Measurements from ENCODE around the gene DRC3. TPM values are rescaled to one million over a fixed set of nuclear protein-coding genes. Genes with fewer than 3 reads are reported as not detected.

DRC3 gene
- total and polyA plus RNA-seq, 8 donors = 2.1 to 19.3 (median 2.9) TPM

- Histone ChIP-seq H3K27ac (no peak overlapping the region), H3K27me3 (no peaks in the 10 kb centered on the region), H3K36me3 (no peaks in the 10 kb centered on the region), H3K9me3 (no peaks in the 10 kb centered on the region), H3K4me3 (no peak overlapping the region), H3K4me1 (peaks cover 0 to 45% (median 11%) of the 10 kb centered on the region in 3 donors)
- no peak for FAIRE-seq
- ATAC-seq = no peak
- intact Hi-C loops (cut with DNase I) = loop anchor here in 1 of 3 donors (10.0 kb wide), 1 partner anchor 357 kb away; the partner anchor contains the start of gene RAI1
- TF ChIP-seq, protein P1, sequence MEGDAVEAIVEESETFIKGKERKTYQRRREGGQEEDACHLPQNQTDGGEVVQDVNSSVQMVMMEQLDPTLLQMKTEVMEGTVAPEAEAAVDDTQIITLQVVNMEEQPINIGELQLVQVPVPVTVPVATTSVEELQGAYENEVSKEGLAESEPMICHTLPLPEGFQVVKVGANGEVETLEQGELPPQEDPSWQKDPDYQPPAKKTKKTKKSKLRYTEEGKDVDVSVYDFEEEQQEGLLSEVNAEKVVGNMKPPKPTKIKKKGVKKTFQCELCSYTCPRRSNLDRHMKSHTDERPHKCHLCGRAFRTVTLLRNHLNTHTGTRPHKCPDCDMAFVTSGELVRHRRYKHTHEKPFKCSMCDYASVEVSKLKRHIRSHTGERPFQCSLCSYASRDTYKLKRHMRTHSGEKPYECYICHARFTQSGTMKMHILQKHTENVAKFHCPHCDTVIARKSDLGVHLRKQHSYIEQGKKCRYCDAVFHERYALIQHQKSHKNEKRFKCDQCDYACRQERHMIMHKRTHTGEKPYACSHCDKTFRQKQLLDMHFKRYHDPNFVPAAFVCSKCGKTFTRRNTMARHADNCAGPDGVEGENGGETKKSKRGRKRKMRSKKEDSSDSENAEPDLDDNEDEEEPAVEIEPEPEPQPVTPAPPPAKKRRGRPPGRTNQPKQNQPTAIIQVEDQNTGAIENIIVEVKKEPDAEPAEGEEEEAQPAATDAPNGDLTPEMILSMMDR (IDR thresholded peaks at IDR 0.05) = no peak
- 36 to 44% methylated on average over 1 of the region's 1 CpG for WGBS, 2 donors
- DNase-seq = no peak
These were observed 69.1 kb downstream of the DRC3 start for GRCh38 chr17:18041776-18042175.

- DNase-seq (no peak), FAIRE-seq (no peak), ATAC-seq (no peak)
- intact Hi-C loops (cut with DNase I) = loop anchor here in 1 of 3 donors (10.0 kb wide), 1 partner anchor 358 kb away; the partner anchor contains the start of gene RAI1
- WGBS, 2 donors = 50% methylated on average over 8 of the region's 8 CpGs
- Histone ChIP-seq H3K4me1 (peaks cover 0 to 35% (median 11%) of the 10 kb centered on the region in 3 donors), H3K9me3 (no peaks in the 10 kb centered on the region), H3K27ac (no peak overlapping the region), H3K27me3 (no peaks in the 10 kb centered on the region), H3K36me3 (peaks cover 0 to 4% (median 0%) of the 10 kb centered on the region in 3 donors), H3K4me3 (no peak overlapping the region)
- TF ChIP-seq, protein P1 (IDR thresholded peaks at IDR 0.05) = no peak
These were observed 70.3 kb downstream of the DRC3 start for GRCh38 chr17:18042983-18043382.

- Histone ChIP-seq H3K4me1 (peaks cover 0 to 30% (median 11%) of the 10 kb centered on the region in 3 donors), H3K36me3 (peaks cover 0 to 4% (median 0%) of the 10 kb centered on the region in 3 donors), H3K27me3 (no peaks in the 10 kb centered on the region), H3K9me3 (no peaks in the 10 kb centered on the region), H3K27ac (no peak overlapping the region), H3K4me3 (no peak overlapping the region)
- DNase-seq (no peak), ATAC-seq (no peak), FAIRE-seq (no peak)
- TF ChIP-seq, protein P1 (IDR thresholded peaks at IDR 0.05) = no peak
- intact Hi-C loops (cut with DNase I) = loop anchor here in 1 of 3 donors (10.0 kb wide), 1 partner anchor 359 kb away; the partner anchor contains the start of gene RAI1
- 9 to 11% methylated on average over 1 of the region's 1 CpG for WGBS, 2 donors
These were observed 70.8 kb downstream of the DRC3 start for GRCh38 chr17:18043491-18043890.

GRCh38 chr17:18044609-18045008 is 71.9 kb downstream of the DRC3 start:
- peaks cover 0 to 30% (median 11%) of the 10 kb centered on the region in 3 donors for H3K4me1 ChIP-seq
- H3K27ac ChIP-seq = no peak overlapping the region
- TF ChIP-seq, protein P1 (IDR thresholded peaks at IDR 0.05) = no peak
- H3K36me3 ChIP-seq = peaks cover 0 to 4% (median 0%) of the 10 kb centered on the region in 3 donors
- DNase-seq (no peak), ATAC-seq (no peak), FAIRE-seq (no peak)
- no peak overlapping the region for H3K4me3 ChIP-seq
- H3K9me3 ChIP-seq = no peaks in the 10 kb centered on the region
- 74 to 78% methylated on average over 3 of the region's 3 CpGs for WGBS, 2 donors
- intact Hi-C loops (cut with DNase I) = loop anchor here in 1 of 3 donors (10.0 kb wide), 1 partner anchor 360 kb away; the partner anchor contains the start of gene RAI1
- H3K27me3 ChIP-seq = no peaks in the 10 kb centered on the region

DNA sequence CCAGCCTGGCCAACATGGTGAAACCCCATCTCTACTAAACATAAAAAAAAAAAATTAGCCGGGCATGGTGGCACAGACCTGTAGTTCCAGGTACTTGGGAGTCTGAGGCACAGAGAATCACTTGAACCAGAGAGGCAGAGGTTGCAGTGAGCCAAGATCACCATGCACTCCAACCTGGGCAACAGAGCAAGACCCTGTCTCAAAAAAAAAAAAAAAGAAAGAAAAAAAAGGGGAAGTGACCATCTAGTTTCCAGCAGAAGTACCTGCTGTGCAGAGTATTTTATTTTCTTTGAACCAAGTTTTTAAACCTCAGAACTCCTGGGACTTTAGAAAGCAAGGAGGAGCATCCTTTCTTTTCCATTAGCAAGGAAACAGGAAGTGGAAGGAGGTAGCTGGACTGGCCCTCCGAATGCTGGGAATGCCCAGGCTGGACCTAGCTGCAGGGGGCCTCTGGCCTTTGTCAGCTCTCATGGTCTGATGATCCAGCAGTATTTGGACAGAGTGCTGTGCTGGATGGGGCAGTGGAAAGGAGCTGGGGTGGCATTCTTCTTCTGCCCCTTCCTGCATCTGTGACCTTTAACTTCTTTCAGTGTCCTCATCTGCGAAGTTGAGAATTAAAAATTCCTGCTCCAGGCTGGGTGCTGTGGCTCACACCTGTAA is 73.2 kb downstream of the DRC3 start:
- Histone ChIP-seq H3K27ac (no peak overlapping the region), H3K27me3 (no peaks in the 10 kb centered on the region), H3K4me3 (no peak overlapping the region), H3K4me1 (peaks cover 0 to 22% (median 5%) of the 10 kb centered on the region in 3 donors), H3K9me3 (no peaks in the 10 kb centered on the region), H3K36me3 (peaks cover 0 to 4% (median 0%) of the 10 kb centered on the region in 3 donors)
- intact Hi-C loops (cut with DNase I) = loop anchor here in 1 of 3 donors (10.0 kb wide), 1 partner anchor 361 kb away; the partner anchor contains the start of gene RAI1
- no peak for FAIRE-seq
- no peak for ATAC-seq
- no peak for DNase-seq
- WGBS, 2 donors = 84 to 87% methylated on average over 3 of the region's 3 CpGs
- TF ChIP-seq, protein P1 (IDR thresholded peaks at IDR 0.05) = no peak
